Measurements from ENCODE around the gene SLC25A42.

DNA sequence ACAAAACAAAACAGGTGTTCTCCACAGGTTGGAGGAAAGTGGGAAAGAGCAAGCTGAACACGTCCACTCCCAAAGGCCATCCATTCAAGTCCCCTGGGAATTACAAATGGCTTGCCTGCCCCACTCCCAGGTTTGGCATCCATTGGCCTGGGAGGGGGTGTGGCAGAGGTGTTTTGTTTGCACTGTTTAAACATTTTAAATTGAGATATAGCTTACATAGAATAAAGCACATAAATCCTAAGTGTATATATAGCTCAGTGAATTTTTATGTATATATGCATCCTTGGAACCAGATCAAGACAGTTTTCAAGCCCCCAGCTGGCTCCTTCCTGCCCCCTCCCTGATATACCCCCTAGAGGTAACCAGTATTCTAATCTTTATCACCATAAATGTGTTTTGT is 12.7 kb downstream of the SLC25A42 start:
- TF ChIP-seq, protein P1, sequence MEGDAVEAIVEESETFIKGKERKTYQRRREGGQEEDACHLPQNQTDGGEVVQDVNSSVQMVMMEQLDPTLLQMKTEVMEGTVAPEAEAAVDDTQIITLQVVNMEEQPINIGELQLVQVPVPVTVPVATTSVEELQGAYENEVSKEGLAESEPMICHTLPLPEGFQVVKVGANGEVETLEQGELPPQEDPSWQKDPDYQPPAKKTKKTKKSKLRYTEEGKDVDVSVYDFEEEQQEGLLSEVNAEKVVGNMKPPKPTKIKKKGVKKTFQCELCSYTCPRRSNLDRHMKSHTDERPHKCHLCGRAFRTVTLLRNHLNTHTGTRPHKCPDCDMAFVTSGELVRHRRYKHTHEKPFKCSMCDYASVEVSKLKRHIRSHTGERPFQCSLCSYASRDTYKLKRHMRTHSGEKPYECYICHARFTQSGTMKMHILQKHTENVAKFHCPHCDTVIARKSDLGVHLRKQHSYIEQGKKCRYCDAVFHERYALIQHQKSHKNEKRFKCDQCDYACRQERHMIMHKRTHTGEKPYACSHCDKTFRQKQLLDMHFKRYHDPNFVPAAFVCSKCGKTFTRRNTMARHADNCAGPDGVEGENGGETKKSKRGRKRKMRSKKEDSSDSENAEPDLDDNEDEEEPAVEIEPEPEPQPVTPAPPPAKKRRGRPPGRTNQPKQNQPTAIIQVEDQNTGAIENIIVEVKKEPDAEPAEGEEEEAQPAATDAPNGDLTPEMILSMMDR (IDR thresholded peaks at IDR 0.05; ENCODE audit: low read depth, low read length), result no peak
- no peak for TF ChIP-seq POLR2A (IDR thresholded peaks at IDR 0.05; ENCODE audit: extremely low read depth, insufficient read length)
- TF ChIP-seq MYC (IDR thresholded peaks at IDR 0.05; ENCODE audit: low read depth, low read length), result no peak
- no peak for TF ChIP-seq MAX (IDR thresholded peaks at IDR 0.05; ENCODE audit: low read depth, low read length)

Data from NB4 (cell line).